Neural cell (in vitro differentiated cells): ENCODE measurements around the gene BRK1.

Experiments used
- CTCF ChIP-seq: fragments of 450-650 bp; IDR thresholded peaks from 2 replicates; pipeline ENCODE4 v1.5.1; 2014; ENCODE audit warnings: antibody characterized with exemption, mild to moderate bottlenecking, moderate library complexity; ENCODE audit not compliant: poor library complexity, severe bottlenecking
- EP300 ChIP-seq: fragments of 450-650 bp; conservative IDR thresholded peaks from 2 replicates; pipeline ENCODE4 v1.6.1; 2014; ENCODE audit warnings: antibody characterized with exemption, mild to moderate bottlenecking, moderate library complexity; ENCODE audit not compliant: poor library complexity, severe bottlenecking
- EZH2 ChIP-seq: fragments of 200-600, 300-800 bp; shearing (Covaris generic), sonication (generic); IDR thresholded peaks from 2 replicates; pipeline ENCODE4 v1.6.1; 2014; ENCODE audit warnings: antibody characterized with exemption, low read length, borderline replicate concordance, mild to moderate bottlenecking; ENCODE audit not compliant: insufficient read depth, poor library complexity, severe bottlenecking
- POLR2AphosphoS5 ChIP-seq: IDR thresholded peaks from 2 replicates; pipeline ENCODE4 v1.6.1; 2012
- TAF1 ChIP-seq: IDR thresholded peaks from 2 replicates; pipeline ENCODE4 v1.6.1; 2012; ENCODE audit warnings: low read depth

GRCh38 chr3:10099041-10099440 is 16.4 kb upstream of the BRK1 start:
- no peak for TF ChIP-seq CTCF
- TF ChIP-seq EP300 = no peak
- no peak for TF ChIP-seq EZH2
- no peak for TF ChIP-seq TAF1
- no peak for TF ChIP-seq POLR2AphosphoS5
